ENCODE measurements around the gene MYRIP. TPM values are rescaled to one million over a fixed set of nuclear protein-coding genes. Genes with fewer than 3 reads are reported as not detected.
A peak's percentile ranks its signal among the peaks of the same experiment; 100 is the strongest.

The MYRIP gene
- total RNA-seq, 2 experiments from 2014 or later = not detected

- H3K27ac Mint-ChIP-seq = no peak overlapping the region
These were observed 371.8 kb downstream of the MYRIP start for GRCh38 chr3:40181182-40181581.

GRCh38 chr3:40185029-40185695 is 375.8 kb downstream of the MYRIP start:
- DNase-seq = peak; percentile 37
- H3K27ac Mint-ChIP-seq = no peak overlapping the region
- H3K9me3 Mint-ChIP-seq (ENCODE audit: low read depth) = no peaks in the 10 kb centered on the region
- H3K36me3 Mint-ChIP-seq = no peaks in the 10 kb centered on the region
- peaks cover 3% of the 10 kb centered on the region for H3K4me1 Mint-ChIP-seq
- CTCF ChIA-PET = interaction anchor here (1.5 kb wide), 1 partner anchor 9 kb away, joined by 4 read pairs; no protein-coding TSS in a partner anchor
- peaks cover 3% of the 10 kb centered on the region for H3K27me3 Mint-ChIP-seq
- ATAC-seq = no peak
- H3K4me3 Mint-ChIP-seq = no peak overlapping the region

More at GRCh38 chr3:40181182-40181581, 371.8 kb downstream of the MYRIP start:
- Mint-ChIP-seq H3K9me3 (ENCODE audit: low read depth) (no peaks in the 10 kb centered on the region), H3K36me3 (no peaks in the 10 kb centered on the region), H3K4me1 (peaks cover 3% of the 10 kb centered on the region), H3K4me3 (no peak overlapping the region), H3K27me3 (peaks cover 3% of the 10 kb centered on the region)
- DNase-seq = peak; percentile 29
- CTCF ChIA-PET = interaction anchor here (1.5 to 1.6 kb wide), 3 partner anchors 10 to 734 kb away, joined by 4 to 11 read pairs (median 5); no protein-coding TSS in a partner anchor
- ATAC-seq = no peak

- no peak overlapping the region for H3K27ac Mint-ChIP-seq
- DNase-seq = peak; percentile 25
- no peaks in the 10 kb centered on the region for H3K9me3 Mint-ChIP-seq (ENCODE audit: low read depth)
- H3K4me1 Mint-ChIP-seq = peaks cover 3% of the 10 kb centered on the region
- H3K27me3 Mint-ChIP-seq = peaks cover 3% of the 10 kb centered on the region
- no peak for ATAC-seq
- H3K4me3 Mint-ChIP-seq = no peak overlapping the region
- CTCF ChIA-PET = interaction anchor here (1.3 to 1.5 kb wide), 2 partner anchors 8 kb away, joined by 3 to 4 read pairs; no protein-coding TSS in a partner anchor
- H3K36me3 Mint-ChIP-seq = no peaks in the 10 kb centered on the region
These were observed 377.1 kb downstream of the MYRIP start for GRCh38 chr3:40186508-40186907.

- Mint-ChIP-seq H3K4me3 (no peak overlapping the region), H3K27ac (no peak overlapping the region), H3K27me3 (peaks cover 3% of the 10 kb centered on the region), H3K4me1 (peaks cover 3% of the 10 kb centered on the region), H3K9me3 (ENCODE audit: low read depth) (no peaks in the 10 kb centered on the region), H3K36me3 (no peaks in the 10 kb centered on the region)
- CTCF ChIA-PET = interaction anchor here (8.0 kb wide), 1 partner anchor 127 kb away, joined by 117 read pairs; no protein-coding TSS in a partner anchor
- DNase-seq (peak; percentile 19), ATAC-seq (no peak)
These were observed 378.5 kb downstream of the MYRIP start for GRCh38 chr3:40187945-40188344.

- Mint-ChIP-seq H3K27me3 (peaks cover 3% of the 10 kb centered on the region), H3K4me3 (no peak overlapping the region), H3K36me3 (no peaks in the 10 kb centered on the region), H3K27ac (no peak overlapping the region), H3K9me3 (ENCODE audit: low read depth) (no peaks in the 10 kb centered on the region), H3K4me1 (peaks cover 3% of the 10 kb centered on the region)
- CTCF ChIA-PET = interaction anchor here (0.6 to 8.0 kb wide), 2 partner anchors 126 to 693 kb away, joined by 3 to 117 read pairs; no protein-coding TSS in a partner anchor
- DNase-seq (no peak), ATAC-seq (no peak)
These were observed 379.7 kb downstream of the MYRIP start for GRCh38 chr3:40189118-40189517.

- Mint-ChIP-seq H3K27me3 (peaks cover 3% of the 10 kb centered on the region), H3K27ac (no peak overlapping the region)
- CTCF ChIA-PET = interaction anchor here (0.8 to 8.0 kb wide), 2 partner anchors 11 to 125 kb away, joined by 4 to 117 read pairs; no protein-coding TSS in a partner anchor
These were observed 380.6 kb downstream of the MYRIP start for GRCh38 chr3:40190056-40190455.

GRCh38 chr3:40191251-40191650 is 381.8 kb downstream of the MYRIP start:
- no peak for ATAC-seq
- no peak overlapping the region for H3K4me3 Mint-ChIP-seq
- no peaks in the 10 kb centered on the region for H3K36me3 Mint-ChIP-seq
- H3K4me1 Mint-ChIP-seq = no peaks in the 10 kb centered on the region
- H3K27me3 Mint-ChIP-seq = peaks cover 2% of the 10 kb centered on the region
- CTCF ChIA-PET = interaction anchor here (0.5 to 8.0 kb wide), 22 partner anchors 9 to 1907 kb away, joined by 3 to 117 read pairs (median 5); partner anchors contain the start of gene EIF1B
- no peak for DNase-seq
- no peak overlapping the region for H3K27ac Mint-ChIP-seq
- H3K9me3 Mint-ChIP-seq (ENCODE audit: low read depth) = no peaks in the 10 kb centered on the region

More at GRCh38 chr3:40190056-40190455, 380.6 kb downstream of the MYRIP start:
- DNase-seq (no peak), ATAC-seq (no peak)
- Mint-ChIP-seq H3K4me1 (peaks cover 2% of the 10 kb centered on the region), H3K9me3 (ENCODE audit: low read depth) (no peaks in the 10 kb centered on the region), H3K4me3 (no peak overlapping the region), H3K36me3 (no peaks in the 10 kb centered on the region)

GRCh38 chr3:40191850-40192448 is 382.5 kb downstream of the MYRIP start:
- no peak overlapping the region for H3K4me3 Mint-ChIP-seq
- ATAC-seq (peak; percentile 57), DNase-seq (peak; percentile 68)
- H3K27ac Mint-ChIP-seq = no peak overlapping the region
- H3K9me3 Mint-ChIP-seq (ENCODE audit: low read depth) = no peaks in the 10 kb centered on the region
- CTCF ChIA-PET = interaction anchor here (0.5 to 8.0 kb wide), 22 partner anchors 8 to 1907 kb away, joined by 3 to 117 read pairs (median 5); partner anchors contain the start of gene EIF1B
- H3K4me1 Mint-ChIP-seq = no peaks in the 10 kb centered on the region
- peaks cover 2% of the 10 kb centered on the region for H3K27me3 Mint-ChIP-seq
- H3K36me3 Mint-ChIP-seq = no peaks in the 10 kb centered on the region

GRCh38 chr3:40192628-40193027 is 383.2 kb downstream of the MYRIP start:
- no peak for DNase-seq
- Mint-ChIP-seq H3K4me1 (no peaks in the 10 kb centered on the region), H3K27ac (no peak overlapping the region), H3K36me3 (no peaks in the 10 kb centered on the region), H3K9me3 (ENCODE audit: low read depth) (no peaks in the 10 kb centered on the region), H3K27me3 (peaks cover 2% of the 10 kb centered on the region), H3K4me3 (no peak overlapping the region)
- no peak for ATAC-seq
- CTCF ChIA-PET = interaction anchor here (1.2 to 8.0 kb wide), 7 partner anchors 10 to 134 kb away, joined by 4 to 117 read pairs (median 12); partner anchors contain the start of gene EIF1B

GRCh38 chr3:40196966-40197365 is 387.6 kb downstream of the MYRIP start:
- DNase-seq (peak; percentile 38), ATAC-seq (no peak)
- H3K9me3 Mint-ChIP-seq (ENCODE audit: low read depth) = no peaks in the 10 kb centered on the region
- no peaks in the 10 kb centered on the region for H3K36me3 Mint-ChIP-seq
- H3K27ac Mint-ChIP-seq = no peak overlapping the region
- peaks cover 6% of the 10 kb centered on the region for H3K4me1 Mint-ChIP-seq
- CTCF ChIA-PET = interaction anchor here (1.0 to 1.5 kb wide), 2 partner anchors 18 to 120 kb away, joined by 4 read pairs; no protein-coding TSS in a partner anchor
- H3K4me3 Mint-ChIP-seq = no peak overlapping the region
- peaks cover 4% of the 10 kb centered on the region for H3K27me3 Mint-ChIP-seq

GRCh38 chr3:40200692-40201316 is 391.4 kb downstream of the MYRIP start:
- Mint-ChIP-seq H3K36me3 (no peaks in the 10 kb centered on the region), H3K27ac (no peak overlapping the region), H3K4me3 (no peak overlapping the region), H3K27me3 (peaks cover 4% of the 10 kb centered on the region), H3K4me1 (peaks cover 6% of the 10 kb centered on the region), H3K9me3 (ENCODE audit: low read depth) (no peaks in the 10 kb centered on the region)
- DNase-seq (no peak), ATAC-seq (no peak)
- CTCF ChIA-PET = interaction anchor here (1.0 to 1.8 kb wide), 3 partner anchors 9 to 116 kb away, joined by 3 to 6 read pairs (median 5); no protein-coding TSS in a partner anchor

- no peaks in the 10 kb centered on the region for H3K9me3 Mint-ChIP-seq (ENCODE audit: low read depth)
- DNase-seq (no peak), ATAC-seq (no peak)
- CTCF ChIA-PET = no interaction called here
- peaks cover 6% of the 10 kb centered on the region for H3K4me1 Mint-ChIP-seq
- peaks cover 2% of the 10 kb centered on the region for H3K27me3 Mint-ChIP-seq
- no peaks in the 10 kb centered on the region for H3K36me3 Mint-ChIP-seq
- H3K27ac Mint-ChIP-seq = no peak overlapping the region
- H3K4me3 Mint-ChIP-seq = no peak overlapping the region
These were observed 392.4 kb downstream of the MYRIP start for GRCh38 chr3:40201770-40202169.

GRCh38 chr3:40206522-40206921 is 397.1 kb downstream of the MYRIP start:
- H3K4me3 Mint-ChIP-seq = no peak overlapping the region
- H3K27ac Mint-ChIP-seq = no peak overlapping the region
- CTCF ChIA-PET = no interaction called here
- no peak for ATAC-seq
- no peaks in the 10 kb centered on the region for H3K9me3 Mint-ChIP-seq (ENCODE audit: low read depth)
- H3K27me3 Mint-ChIP-seq = no peaks in the 10 kb centered on the region
- H3K36me3 Mint-ChIP-seq = no peaks in the 10 kb centered on the region
- DNase-seq = no peak
- no peaks in the 10 kb centered on the region for H3K4me1 Mint-ChIP-seq

Measured in activated CD8-positive, alpha-beta memory T cell treated with anti-CD3 and anti-CD28 coated beads, Interleukin-2, amount 10 ng/mL, durations not matched to agents 7 days and 5 days (primary cell).